IPS-18a (cell line): ENCODE data around the gene GALNT18.

Experiments
- H3K27ac ChIP-seq: one replicate; pipeline ENCODE4 v1.5.1; 2013; ENCODE audit warnings: low read length
- H3K27me3 ChIP-seq: one replicate; pipeline ENCODE4 v1.6.1; 2013; ENCODE audit warnings: mild to moderate bottlenecking, low read length; ENCODE audit not compliant: control insufficient read depth, insufficient read depth
- H3K36me3 ChIP-seq: one replicate; pipeline ENCODE4 v1.6.1; 2013; ENCODE audit warnings: low read depth, low read length; ENCODE audit not compliant: control insufficient read depth
- H3K4me1 ChIP-seq: one replicate; pipeline ENCODE4 v1.6.1; 2013; ENCODE audit warnings: low read depth, low read length; ENCODE audit not compliant: control insufficient read depth
- H3K4me3 ChIP-seq: one replicate; pipeline ENCODE4 v1.5.1; 2013; ENCODE audit warnings: low read length
- H3K9ac ChIP-seq: one replicate; pipeline ENCODE4 v1.6.1; 2013; ENCODE audit warnings: mild to moderate bottlenecking, low read length, moderate library complexity
- H3K9me3 ChIP-seq: one replicate; pipeline ENCODE4 v1.6.1; 2013; ENCODE audit warnings: low read depth, low read length; ENCODE audit not compliant: control insufficient read depth

GALNT18 gene

DNA sequence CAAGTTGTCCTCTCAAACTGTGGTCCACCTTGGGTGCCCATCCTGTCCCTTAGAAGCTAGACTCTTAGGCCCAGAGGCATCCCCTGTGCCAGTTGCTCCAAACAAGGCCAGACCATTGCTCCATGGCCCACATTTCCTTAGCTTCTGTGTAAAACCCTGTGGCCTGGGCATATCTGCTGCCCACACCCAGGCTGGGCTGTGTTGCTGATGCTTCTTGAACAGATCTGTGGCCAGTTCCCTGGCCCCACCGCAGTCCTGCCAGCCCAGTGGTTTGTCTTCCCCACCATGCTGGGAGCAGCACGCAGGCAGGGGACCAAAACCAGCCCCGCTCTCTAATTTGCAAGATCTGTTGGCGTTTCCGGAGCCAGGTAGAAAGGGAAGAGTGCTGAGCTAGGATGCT lies 341.0 kb downstream of the GALNT18 start:
- H3K4me3 ChIP-seq, result no peak overlapping the region

DNA sequence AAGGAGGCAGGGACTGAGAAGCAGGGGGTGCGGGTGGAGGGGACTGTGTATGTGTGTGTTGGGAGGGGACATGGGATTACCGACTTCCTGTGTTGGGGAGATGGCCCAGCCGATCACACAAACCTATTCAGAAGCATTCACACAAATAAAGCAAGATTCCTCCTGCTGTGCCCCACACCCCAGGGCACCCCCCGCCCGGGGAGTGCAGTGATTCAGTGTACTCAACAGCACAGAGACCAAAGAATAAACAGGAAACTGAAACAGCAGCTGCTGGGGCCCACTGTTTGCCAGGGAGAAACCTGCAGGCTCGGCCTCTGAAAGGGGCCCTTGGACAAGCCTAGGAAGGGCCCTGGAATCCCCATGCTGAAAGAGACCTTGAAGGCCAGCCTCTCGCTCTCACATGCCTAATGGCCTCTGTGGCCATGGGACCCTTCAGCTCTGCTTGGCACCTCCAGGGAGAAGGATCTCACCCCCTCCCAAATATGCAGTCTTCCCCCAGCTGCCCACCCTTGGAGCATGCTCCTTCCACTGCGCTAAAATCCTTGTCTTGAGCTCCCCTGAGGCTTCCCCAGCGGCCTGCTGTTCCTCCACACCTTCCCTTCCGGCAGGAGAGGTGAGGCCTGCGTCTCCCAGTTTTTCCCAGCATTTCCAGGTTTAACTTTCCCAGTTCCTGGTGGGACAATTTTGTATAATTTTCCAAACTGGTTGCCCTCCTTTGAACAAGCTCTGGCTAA lies 341.7 kb downstream of the GALNT18 start:
- no peak overlapping the region for H3K27ac ChIP-seq
- peaks cover 20% of the 10 kb centered on the region for H3K4me1 ChIP-seq
- no peak overlapping the region for H3K4me3 ChIP-seq
- H3K9me3 ChIP-seq, result no peaks in the 10 kb centered on the region
- H3K9ac ChIP-seq, result no peak overlapping the region
- H3K36me3 ChIP-seq, result no peaks in the 10 kb centered on the region
- no peaks in the 10 kb centered on the region for H3K27me3 ChIP-seq

More for the DNA sequence above, 341.0 kb downstream of the GALNT18 start:
- H3K27me3 ChIP-seq, result no peaks in the 10 kb centered on the region
- H3K36me3 ChIP-seq, result no peaks in the 10 kb centered on the region
- peaks cover 20% of the 10 kb centered on the region for H3K4me1 ChIP-seq
- no peak overlapping the region for H3K9ac ChIP-seq
- no peak overlapping the region for H3K27ac ChIP-seq
- no peaks in the 10 kb centered on the region for H3K9me3 ChIP-seq

DNA sequence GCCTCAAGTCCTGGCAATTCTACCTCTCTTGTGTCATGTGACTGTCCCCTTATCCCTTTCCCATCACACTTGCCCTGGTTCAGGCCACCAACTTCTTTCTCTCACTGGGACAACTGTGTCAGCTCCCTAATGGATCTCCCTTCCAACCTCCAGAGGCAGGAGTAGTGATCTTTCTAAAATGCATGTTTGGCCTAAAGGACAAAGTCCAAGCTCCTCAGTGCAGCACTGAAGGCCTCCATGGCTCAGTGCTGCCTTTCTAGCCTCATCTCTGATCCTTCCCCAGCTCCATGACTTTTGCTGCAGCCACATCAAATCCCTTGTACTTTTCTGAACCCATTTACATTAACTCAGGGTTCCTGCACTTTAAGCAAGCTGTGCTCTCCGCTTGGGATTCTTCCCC lies 349.6 kb downstream of the GALNT18 start:
- H3K27ac ChIP-seq, result no peak overlapping the region
- no peaks in the 10 kb centered on the region for H3K27me3 ChIP-seq
- H3K9me3 ChIP-seq, result no peaks in the 10 kb centered on the region
- no peaks in the 10 kb centered on the region for H3K36me3 ChIP-seq
- no peak overlapping the region for H3K4me3 ChIP-seq
- H3K9ac ChIP-seq, result no peak overlapping the region
- no peaks in the 10 kb centered on the region for H3K4me1 ChIP-seq

DNA sequence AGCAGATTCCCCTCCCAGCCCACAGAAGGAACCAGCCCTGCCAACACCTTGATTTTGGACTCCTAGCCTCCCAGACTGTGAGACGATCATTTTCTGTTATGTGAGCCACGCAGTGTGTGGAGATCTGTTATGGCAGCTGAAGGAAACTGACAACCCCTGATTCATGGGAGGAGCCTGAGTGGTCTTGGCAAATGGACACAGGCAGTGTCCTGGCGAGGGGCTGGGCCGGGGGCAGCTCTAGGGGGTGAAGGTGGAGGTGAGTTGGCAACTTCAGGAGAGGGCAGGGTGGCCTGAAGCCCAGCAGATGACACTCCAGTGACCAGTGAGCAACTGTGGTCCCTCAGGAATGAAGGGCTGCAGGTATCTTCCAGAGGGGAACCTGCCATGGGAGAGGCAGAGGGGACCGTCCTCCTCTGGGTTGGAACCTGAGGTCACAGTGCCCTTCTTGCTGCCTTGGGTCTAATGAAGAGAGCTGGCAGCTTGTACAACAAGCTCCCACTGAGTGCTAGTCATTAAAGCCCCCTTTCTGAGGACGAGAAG lies 351.5 kb downstream of the GALNT18 start:
- no peaks in the 10 kb centered on the region for H3K9me3 ChIP-seq
- no peaks in the 10 kb centered on the region for H3K36me3 ChIP-seq
- H3K4me1 ChIP-seq, result no peaks in the 10 kb centered on the region
- H3K4me3 ChIP-seq, result no peak overlapping the region
- no peaks in the 10 kb centered on the region for H3K27me3 ChIP-seq
- no peak overlapping the region for H3K9ac ChIP-seq
- no peak overlapping the region for H3K27ac ChIP-seq

DNA sequence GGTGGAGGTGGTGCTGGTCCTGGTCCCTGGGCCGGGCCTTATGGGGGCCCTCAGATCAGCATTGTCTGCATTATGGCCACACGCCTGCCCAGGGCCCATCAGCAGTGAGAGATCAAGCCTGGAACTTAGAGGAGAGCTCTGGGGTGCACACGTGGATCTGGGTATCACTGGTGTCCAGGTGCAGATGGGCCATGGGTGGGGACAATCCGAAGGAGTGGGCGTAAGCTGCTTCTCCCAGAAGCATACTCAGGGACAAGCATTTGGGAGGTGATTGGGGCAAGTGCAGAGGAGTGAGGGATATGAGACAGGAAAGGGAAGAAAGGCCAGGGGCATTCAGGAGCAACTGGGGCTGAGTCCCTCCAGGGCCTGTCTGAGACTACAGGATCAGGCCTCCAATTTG lies 353.1 kb downstream of the GALNT18 start:
- H3K4me1 ChIP-seq, result no peaks in the 10 kb centered on the region

DNA sequence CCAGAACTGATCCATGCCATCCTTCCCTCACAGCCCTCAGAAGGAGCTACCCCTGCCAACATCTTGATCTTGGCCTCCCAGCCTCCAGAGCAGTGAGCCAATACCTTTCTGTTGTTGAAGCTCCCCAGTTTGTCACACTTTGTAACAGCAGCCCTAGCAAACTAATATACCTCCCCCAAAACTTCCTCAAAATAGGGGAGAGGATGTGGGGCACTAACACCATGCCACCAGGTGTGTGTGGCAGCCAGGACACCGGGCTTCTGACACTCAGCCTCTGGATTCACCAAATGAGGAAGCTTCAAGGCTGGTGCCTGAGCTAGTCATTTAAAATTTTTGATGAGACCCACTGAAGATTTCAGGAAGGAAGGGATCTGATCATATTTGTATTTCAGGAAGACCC lies 353.7 kb downstream of the GALNT18 start:
- Histone ChIP-seq H3K27ac (no peak overlapping the region), H3K36me3 (no peaks in the 10 kb centered on the region), H3K9ac (no peak overlapping the region), H3K4me3 (no peak overlapping the region), H3K27me3 (no peaks in the 10 kb centered on the region), H3K9me3 (no peaks in the 10 kb centered on the region), H3K4me1 (no peaks in the 10 kb centered on the region)

More for the DNA sequence above, 353.1 kb downstream of the GALNT18 start:
- no peaks in the 10 kb centered on the region for H3K27me3 ChIP-seq
- no peaks in the 10 kb centered on the region for H3K36me3 ChIP-seq
- H3K27ac ChIP-seq, result no peak overlapping the region
- H3K9ac ChIP-seq, result no peak overlapping the region
- no peak overlapping the region for H3K4me3 ChIP-seq
- no peaks in the 10 kb centered on the region for H3K9me3 ChIP-seq

DNA sequence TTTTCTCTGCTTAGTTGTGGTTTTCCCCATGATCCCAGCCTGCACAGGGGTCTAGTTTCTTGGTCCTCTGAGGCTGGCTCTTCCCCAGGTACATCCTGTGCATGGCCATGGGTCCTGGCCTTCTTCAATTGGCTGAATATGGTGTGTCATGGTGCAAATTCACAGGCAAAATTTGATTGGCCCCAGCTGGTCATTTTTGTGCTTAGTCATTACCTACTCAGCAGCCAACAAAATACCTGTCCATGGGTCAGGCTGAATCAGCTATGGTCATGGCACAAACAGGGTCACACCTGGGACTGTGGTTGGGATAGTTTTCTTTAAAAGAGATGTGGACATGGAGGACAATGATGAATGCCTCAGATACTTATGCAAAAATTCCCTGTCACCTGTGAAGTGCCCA lies 354.5 kb downstream of the GALNT18 start:
- Histone ChIP-seq H3K27ac (no peak overlapping the region), H3K9me3 (no peaks in the 10 kb centered on the region), H3K36me3 (no peaks in the 10 kb centered on the region), H3K9ac (no peak overlapping the region), H3K27me3 (no peaks in the 10 kb centered on the region), H3K4me1 (no peaks in the 10 kb centered on the region), H3K4me3 (no peak overlapping the region)

DNA sequence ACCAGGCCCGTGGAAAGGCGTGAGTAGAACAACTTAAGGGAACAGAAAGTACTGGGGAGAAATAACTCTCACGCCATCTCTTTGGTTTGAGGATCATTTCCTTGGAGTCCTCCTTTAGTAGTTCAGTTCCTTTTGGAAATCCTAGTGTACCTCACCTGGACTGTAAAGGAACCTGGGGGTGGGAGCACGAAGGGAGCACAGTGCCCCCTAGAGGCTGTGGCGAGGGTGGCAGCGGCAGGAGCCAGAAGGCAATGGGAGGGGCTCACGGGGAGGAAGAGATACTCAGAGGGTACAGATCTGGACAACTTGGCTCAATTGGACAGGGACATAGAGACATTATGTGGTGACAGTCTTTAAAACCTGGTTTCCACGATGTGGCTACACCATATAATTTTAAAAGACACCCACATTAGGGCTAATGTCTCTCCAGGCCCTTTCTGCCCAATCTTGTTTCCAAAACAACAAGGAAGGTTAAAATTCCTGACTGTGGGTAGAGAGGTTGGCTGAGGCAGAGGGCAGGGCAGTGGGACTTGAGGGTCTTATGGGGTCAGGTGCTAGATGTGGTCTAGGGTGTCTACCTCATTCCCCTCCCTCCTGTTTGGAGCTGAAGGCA lies 355.7 kb downstream of the GALNT18 start:
- Histone ChIP-seq H3K27me3 (no peaks in the 10 kb centered on the region), H3K9ac (no peak overlapping the region), H3K4me1 (peaks cover 4% of the 10 kb centered on the region), H3K4me3 (no peak overlapping the region), H3K9me3 (no peaks in the 10 kb centered on the region), H3K36me3 (no peaks in the 10 kb centered on the region), H3K27ac (no peak overlapping the region)

DNA sequence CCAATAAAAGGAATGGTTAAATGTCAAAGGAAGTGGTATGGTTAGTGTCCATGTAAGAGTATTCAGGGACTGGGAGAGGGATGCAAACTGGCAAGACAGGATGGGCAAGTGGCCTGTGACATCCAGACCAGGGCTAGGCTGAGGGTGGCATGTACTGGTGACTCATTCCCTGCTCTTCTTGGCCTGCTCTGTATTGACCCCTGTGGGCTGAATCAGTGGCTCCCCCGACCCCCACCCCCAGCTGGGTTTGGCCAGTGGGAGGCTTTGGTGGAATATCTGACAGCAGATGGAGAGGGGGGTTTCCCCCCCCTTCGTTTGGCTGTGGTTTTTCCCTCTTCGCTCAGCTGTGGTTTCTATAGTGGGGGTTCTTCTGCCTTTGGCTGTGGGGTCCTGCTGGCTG lies 356.5 kb downstream of the GALNT18 start:
- no peaks in the 10 kb centered on the region for H3K27me3 ChIP-seq
- H3K9ac ChIP-seq, result no peak overlapping the region
- no peak overlapping the region for H3K4me3 ChIP-seq
- H3K9me3 ChIP-seq, result no peaks in the 10 kb centered on the region
- H3K4me1 ChIP-seq, result peaks cover 4% of the 10 kb centered on the region
- no peaks in the 10 kb centered on the region for H3K36me3 ChIP-seq
- H3K27ac ChIP-seq, result no peak overlapping the region

DNA sequence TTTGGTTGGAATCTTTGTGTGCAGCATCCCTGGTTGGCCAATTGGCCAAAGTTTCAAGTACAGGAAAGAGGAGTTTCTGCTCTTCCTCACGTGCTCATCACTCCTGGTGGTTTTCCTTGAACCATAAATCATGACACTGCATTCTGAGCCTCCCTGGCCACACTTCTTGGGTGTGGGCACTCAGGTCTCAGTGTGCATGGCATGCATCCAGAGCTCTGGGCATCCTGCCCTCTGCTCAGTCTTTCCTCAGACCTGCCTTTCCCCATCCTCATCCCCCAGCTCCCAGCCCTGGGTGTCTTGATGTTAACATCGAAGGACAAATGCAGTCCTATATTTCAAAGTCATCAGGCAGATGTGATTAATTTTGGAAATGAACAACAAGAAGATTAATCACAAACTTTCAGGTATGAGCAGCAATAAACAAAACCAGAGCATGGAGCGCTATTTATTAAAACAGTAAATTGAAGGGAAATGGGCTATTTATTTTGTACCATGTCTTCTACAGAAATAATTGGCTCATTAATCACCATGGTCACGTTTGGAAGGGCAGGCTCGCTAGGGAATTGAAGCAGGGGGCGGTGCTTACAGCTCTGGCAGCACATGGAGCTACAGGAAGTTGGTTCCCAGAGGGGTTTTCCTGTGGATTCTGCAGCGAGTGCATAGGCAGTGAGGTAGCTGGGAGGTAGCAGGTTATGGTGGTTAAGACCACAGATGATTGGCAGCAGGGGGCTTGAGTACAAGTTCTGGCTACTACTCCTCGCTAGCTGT lies 358.4 kb downstream of the GALNT18 start:
- Histone ChIP-seq H3K9ac (no peak overlapping the region), H3K4me3 (no peak overlapping the region), H3K27ac (no peak overlapping the region), H3K27me3 (no peaks in the 10 kb centered on the region), H3K9me3 (no peaks in the 10 kb centered on the region), H3K36me3 (no peaks in the 10 kb centered on the region), H3K4me1 (peaks cover 4% of the 10 kb centered on the region)

DNA sequence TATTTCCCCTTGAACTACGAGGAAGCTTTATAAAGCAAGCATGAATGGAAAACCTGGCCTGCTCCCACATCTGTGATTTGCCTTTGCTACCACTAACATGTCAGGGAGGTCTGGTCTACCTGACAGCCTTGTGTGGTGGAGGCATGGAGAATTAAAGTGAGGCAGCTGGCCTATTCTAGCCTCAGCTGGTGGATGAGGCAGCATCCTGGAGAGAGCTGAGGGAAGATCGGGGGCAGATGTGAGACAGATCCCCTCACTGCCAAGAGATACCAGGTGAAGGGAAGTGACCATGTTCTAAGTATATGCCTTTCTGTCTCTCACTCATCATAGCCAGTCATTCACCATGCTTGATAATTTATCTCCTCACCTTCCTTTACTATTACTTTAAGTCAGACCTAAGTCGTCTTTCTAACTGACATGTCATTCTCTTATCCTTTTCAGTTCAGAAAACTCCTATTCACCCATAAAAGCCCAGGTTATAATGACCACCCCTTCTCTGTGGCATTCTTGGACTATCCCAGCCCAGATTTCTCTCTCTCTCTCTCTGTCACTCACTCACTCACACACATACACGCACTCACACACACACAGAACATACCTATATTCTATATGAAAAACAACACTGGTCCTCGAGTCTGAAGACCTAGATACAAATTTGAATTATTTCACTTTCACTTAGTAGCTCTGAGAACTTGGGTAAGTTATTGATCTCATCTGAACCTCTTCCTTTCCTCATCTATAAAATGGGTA lies 359.5 kb downstream of the GALNT18 start:
- Histone ChIP-seq H3K4me3 (no peak overlapping the region), H3K9ac (no peak overlapping the region), H3K27ac (no peak overlapping the region), H3K36me3 (no peaks in the 10 kb centered on the region), H3K27me3 (no peaks in the 10 kb centered on the region), H3K9me3 (no peaks in the 10 kb centered on the region), H3K4me1 (peaks cover 4% of the 10 kb centered on the region)
